Measurements from ENCODE around the gene MDK. TPM values are rescaled to one million over a fixed set of nuclear protein-coding genes. Genes with fewer than 3 reads are reported as not detected.
A peak's percentile ranks its signal among the peaks of the same experiment; 100 is the strongest.

Gene MDK
- polyA plus RNA-seq, 2 of the 4 experiments (the other 2 are of a cell fraction): 13.6 to 18.4 TPM

GRCh38 chr11:46427364-46427763 is 45.9 kb downstream of the MDK start:
- CTCF ChIA-PET: no interaction called here

GRCh38 chr11:46429717-46430116 is 48.2 kb downstream of the MDK start:
- Histone ChIP-seq H3K4me3 (no peak overlapping the region), H3K4me2 (no peak overlapping the region), H3K27ac (no peak overlapping the region), H3K9me3 (no peaks in the 10 kb centered on the region), H3K4me1 (no peaks in the 10 kb centered on the region)
- WGBS (ENCODE audit: missing lambda C conversion rate): 90% methylated on average over 3 of the region's 3 CpGs
- ATAC-seq (no peak), DNase-seq (ENCODE audit: low read depth in 1 of 2, low spot score in 1 of 2) (no peak), FAIRE-seq (no peak)
- ChIA-PET CTCF (interaction anchor here (1.0 kb wide), 1 partner anchor 20 kb away, joined by 3 read pairs; no protein-coding TSS in a partner anchor), POLR2A (no interaction called here)
- TF ChIP-seq HEYL (CRISPR knock-in tag; IDR thresholded peaks at IDR 0.05) (no peak), MYC (IDR thresholded peaks at IDR 0.05; ENCODE audit: borderline replicate concordance, low read length) (no peak), CEBPB (IDR thresholded peaks at IDR 0.05) (no peak), RAD21 (conservative IDR thresholded peaks at IDR 0.05 in 1 of 2, IDR thresholded peaks at IDR 0.05 in 1 of 2) (no peak), KDM1A (IDR thresholded peaks at IDR 0.05; ENCODE audit: low read depth) (no peak)

More at GRCh38 chr11:46427364-46427763, 45.9 kb downstream of the MDK start:
- TF ChIP-seq TP53 (CRISPR knock-in tag; IDR thresholded peaks at IDR 0.05): no peak
- TF ChIP-seq MAFK (IDR thresholded peaks at IDR 0.05; ENCODE audit: partially characterized antibody): peak; percentile 61
- Histone ChIP-seq H3K9me3 (no peaks in the 10 kb centered on the region), H3K4me1 (no peaks in the 10 kb centered on the region), H3K4me2 (no peak overlapping the region), H3K4me3 (no peak overlapping the region), H3K27ac (no peak overlapping the region)
- POLR2A ChIA-PET: no interaction called here
- DNase-seq (ENCODE audit: low read depth in 1 of 2, low spot score in 1 of 2) (peak in 1 of 2 experiments; percentile 16), FAIRE-seq (no peak), ATAC-seq (no peak)
- WGBS (ENCODE audit: missing lambda C conversion rate): 89% methylated on average over 9 of the region's 9 CpGs

GRCh38 chr11:46431211-46431610 is 49.7 kb downstream of the MDK start:
- H3K4me1 ChIP-seq: no peaks in the 10 kb centered on the region
- ChIA-PET POLR2A (no interaction called here), CTCF (interaction anchor here (1.1 to 1.5 kb wide), 3 partner anchors 21 to 45 kb away, joined by 3 to 4 read pairs (median 3); no protein-coding TSS in a partner anchor)
- ATAC-seq (no peak), FAIRE-seq (no peak), DNase-seq (ENCODE audit: low read depth in 1 of 2, low spot score in 1 of 2) (no peak)
- no peak overlapping the region for H3K4me2 ChIP-seq
- H3K9me3 ChIP-seq: no peaks in the 10 kb centered on the region
- H3K4me3 ChIP-seq: no peak overlapping the region
- H3K27ac ChIP-seq: no peak overlapping the region
- TF ChIP-seq NPAS2 (CRISPR knock-in tag; IDR thresholded peaks at IDR 0.05; ENCODE audit: borderline replicate concordance): no peak
- TF ChIP-seq EP300 (IDR thresholded peaks at IDR 0.05): no peak
- no peak for TF ChIP-seq JUNB (IDR thresholded peaks at IDR 0.05)
- TF ChIP-seq BCL3 (IDR thresholded peaks at IDR 0.05): no peak
- TF ChIP-seq USF2 (IDR thresholded peaks at IDR 0.05): no peak
- TF ChIP-seq KDM1A (IDR thresholded peaks at IDR 0.05; ENCODE audit: low read depth): no peak
- TF ChIP-seq SMC3 (IDR thresholded peaks at IDR 0.05): no peak
- TF ChIP-seq RFX5 (IDR thresholded peaks at IDR 0.05): no peak
- TF ChIP-seq SREBF2 (IDR thresholded peaks at IDR 0.05): no peak

Small RNA genes lying within 50 kb of the gene (small RNA-seq; reads per million reads assigned to genes)
- 0 to 6.0 (median 0.54) reads per million in 6 experiments for gene MIR4688

Other genes with a start within 250 kb of the MDK start
- gene CREB3L1, start 104.0 kb upstream of the MDK start, polyA plus RNA-seq (2011; rRNA removed): 0.48 and 0.61 TPM in 2 replicates
- gene CREB3L1, start 104.0 kb upstream of the MDK start, polyA plus RNA-seq (2017; fragmentation: RNase III; extraction: RNeasy Plus Mini Kit Qiagen cat#74134 plus additional on column Dnase treatment): 2.1 to 2.7 TPM (median 2.3 TPM) in 3 replicates
- 12.8 and 14.5 TPM in 2 replicates for gene DGKZ, start 34.2 kb upstream of the MDK start, polyA plus RNA-seq (2011; rRNA removed)
- 28.4 to 30.7 TPM (median 28.4 TPM) in 3 replicates for gene DGKZ, start 34.2 kb upstream of the MDK start, polyA plus RNA-seq (2017; fragmentation: RNase III; extraction: RNeasy Plus Mini Kit Qiagen cat#74134 plus additional on column Dnase treatment)
- gene CHRM4, start 10.1 kb downstream of the MDK start, polyA plus RNA-seq (2011; rRNA removed): 0.17 and 0.22 TPM in 2 replicates
- gene CHRM4, start 10.1 kb downstream of the MDK start, polyA plus RNA-seq (2017; fragmentation: RNase III; extraction: RNeasy Plus Mini Kit Qiagen cat#74134 plus additional on column Dnase treatment): 0.28 to 0.38 TPM (median 0.29 TPM) in 3 replicates
- gene AMBRA1, start 212.4 kb downstream of the MDK start, polyA plus RNA-seq (2011; rRNA removed): 11.5 and 11.9 TPM in 2 replicates
- gene AMBRA1, start 212.4 kb downstream of the MDK start, polyA plus RNA-seq (2017; fragmentation: RNase III; extraction: RNeasy Plus Mini Kit Qiagen cat#74134 plus additional on column Dnase treatment): 11.1 to 13.4 TPM (median 13.4 TPM) in 3 replicates
- gene HARBI1, start 235.6 kb downstream of the MDK start, polyA plus RNA-seq (2011; rRNA removed): 5.6 and 6.2 TPM in 2 replicates
- gene HARBI1, start 235.6 kb downstream of the MDK start, polyA plus RNA-seq (2017; fragmentation: RNase III; extraction: RNeasy Plus Mini Kit Qiagen cat#74134 plus additional on column Dnase treatment): 4.6 to 5.7 TPM (median 5.1 TPM) in 3 replicates
- gene ATG13, start 235.9 kb downstream of the MDK start, polyA plus RNA-seq (2011; rRNA removed): 58.6 and 75.4 TPM in 2 replicates
- gene ATG13, start 235.9 kb downstream of the MDK start, polyA plus RNA-seq (2017; fragmentation: RNase III; extraction: RNeasy Plus Mini Kit Qiagen cat#74134 plus additional on column Dnase treatment): 35.5 to 39.9 TPM (median 39.5 TPM) in 3 replicates

All from A549 (cell line).